ENCODE data around the gene SHC4.

SHC4 gene

DNA sequence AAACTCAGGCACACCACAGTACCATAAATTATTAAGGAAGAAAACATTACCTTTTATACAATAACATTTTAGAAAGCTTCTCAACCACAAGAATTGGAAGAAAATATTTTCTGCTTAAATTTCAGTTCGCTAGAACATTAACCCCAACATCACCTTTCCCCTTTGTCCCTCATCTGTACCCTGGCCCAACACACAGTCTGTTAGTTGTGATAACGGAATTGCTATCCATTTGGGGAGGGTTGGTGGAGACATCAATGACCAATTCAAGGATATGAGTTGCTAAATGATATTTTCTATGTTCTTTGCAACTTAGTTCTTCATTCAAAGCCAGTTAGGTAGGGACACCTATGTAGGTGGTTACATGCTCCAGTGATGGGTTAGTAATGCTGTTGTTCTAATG, 80.0 kb downstream of the SHC4 start:
- H3K27ac ChIP-seq, result no peak overlapping the region
- TF ChIP-seq ZFX (IDR thresholded peaks at IDR 0.05), result no peak
- TF ChIP-seq, protein P1, sequence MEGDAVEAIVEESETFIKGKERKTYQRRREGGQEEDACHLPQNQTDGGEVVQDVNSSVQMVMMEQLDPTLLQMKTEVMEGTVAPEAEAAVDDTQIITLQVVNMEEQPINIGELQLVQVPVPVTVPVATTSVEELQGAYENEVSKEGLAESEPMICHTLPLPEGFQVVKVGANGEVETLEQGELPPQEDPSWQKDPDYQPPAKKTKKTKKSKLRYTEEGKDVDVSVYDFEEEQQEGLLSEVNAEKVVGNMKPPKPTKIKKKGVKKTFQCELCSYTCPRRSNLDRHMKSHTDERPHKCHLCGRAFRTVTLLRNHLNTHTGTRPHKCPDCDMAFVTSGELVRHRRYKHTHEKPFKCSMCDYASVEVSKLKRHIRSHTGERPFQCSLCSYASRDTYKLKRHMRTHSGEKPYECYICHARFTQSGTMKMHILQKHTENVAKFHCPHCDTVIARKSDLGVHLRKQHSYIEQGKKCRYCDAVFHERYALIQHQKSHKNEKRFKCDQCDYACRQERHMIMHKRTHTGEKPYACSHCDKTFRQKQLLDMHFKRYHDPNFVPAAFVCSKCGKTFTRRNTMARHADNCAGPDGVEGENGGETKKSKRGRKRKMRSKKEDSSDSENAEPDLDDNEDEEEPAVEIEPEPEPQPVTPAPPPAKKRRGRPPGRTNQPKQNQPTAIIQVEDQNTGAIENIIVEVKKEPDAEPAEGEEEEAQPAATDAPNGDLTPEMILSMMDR (conservative IDR thresholded peaks at IDR 0.05), result no peak

DNA sequence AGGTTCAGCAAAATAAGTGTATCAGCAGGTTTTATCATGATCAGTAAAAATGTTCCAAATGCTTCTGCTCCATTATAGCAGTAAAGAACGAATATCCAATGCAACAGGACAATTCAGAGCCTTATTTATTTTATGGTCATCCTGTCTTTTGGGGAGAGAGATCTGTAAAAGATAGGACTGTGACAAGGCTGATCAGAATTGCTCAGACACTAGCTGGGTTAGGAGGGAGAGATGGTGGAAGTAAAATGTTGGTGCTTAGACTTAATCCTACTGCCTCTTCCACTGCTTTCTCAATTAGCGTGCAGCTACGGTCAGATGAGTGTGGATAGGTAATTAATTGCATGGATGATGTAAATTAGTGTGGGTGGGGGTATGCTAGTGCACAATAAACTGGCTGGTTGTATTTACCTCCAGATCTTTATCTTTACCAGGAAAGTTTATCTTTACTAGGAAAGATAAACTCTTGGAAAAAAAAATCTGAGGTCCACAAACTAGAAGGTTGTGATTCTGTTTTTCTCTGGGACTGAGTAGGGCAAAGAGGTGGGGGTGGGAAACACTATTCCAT, 83.6 kb downstream of the SHC4 start:
- H3K27ac ChIP-seq, result peak overlapping the region; percentile 57; the same call in 1 of the 2 replicates
- TF ChIP-seq, protein P1 (conservative IDR thresholded peaks at IDR 0.05), result no peak
- no peak for TF ChIP-seq ZFX (IDR thresholded peaks at IDR 0.05)

DNA sequence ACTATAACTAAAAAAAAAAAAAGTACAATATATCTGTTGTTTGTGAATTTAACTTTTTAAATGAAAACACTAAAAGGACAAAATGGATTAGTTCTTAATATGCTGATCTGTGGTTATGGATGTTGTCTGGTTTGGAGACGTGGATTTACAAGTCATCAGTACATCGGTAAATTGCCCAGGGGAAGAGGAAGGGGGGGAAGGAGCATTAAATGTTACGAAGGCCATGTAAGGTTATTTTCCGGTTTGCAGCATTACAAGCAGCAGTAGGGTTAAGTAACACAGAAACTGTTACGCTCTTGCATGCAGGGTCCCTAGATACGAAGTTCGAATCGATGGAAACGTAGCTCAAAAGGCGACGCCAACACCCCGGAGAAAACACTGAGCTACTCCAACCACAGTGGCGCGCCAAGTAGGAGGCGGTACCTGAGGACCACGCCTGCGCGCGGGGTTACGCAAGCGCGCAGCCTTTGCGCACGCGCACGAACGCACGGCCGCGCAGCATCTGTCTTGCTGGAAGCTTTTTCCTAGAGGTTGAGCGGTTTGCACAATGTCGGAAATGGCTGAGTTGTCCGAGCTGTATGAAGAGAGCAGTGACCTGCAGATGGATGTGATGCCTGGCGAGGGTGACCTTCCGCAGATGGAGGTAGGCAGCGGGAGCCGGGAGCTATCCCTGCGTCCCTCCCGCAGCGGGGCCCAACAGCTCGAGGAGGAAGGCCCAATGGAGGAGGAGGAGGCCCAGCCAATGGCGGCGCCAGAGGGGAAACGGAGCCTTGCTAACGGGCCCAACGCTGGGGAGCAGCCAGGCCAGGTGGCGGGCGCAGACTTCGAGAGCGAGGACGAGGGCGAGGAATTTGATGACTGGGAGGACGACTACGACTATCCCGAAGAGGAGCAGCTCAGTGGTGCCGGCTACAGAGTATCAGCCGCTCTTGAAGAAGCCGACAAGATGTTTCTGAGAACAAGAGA, 85.8 kb downstream of the SHC4 start, which contains the start of gene EID1:
TSS of gene EID1 (plus strand) at position 505 of the 966 bp plus-strand sequence. CDS start at position 548, 43 bp downstream.
- TF ChIP-seq, protein P1 (conservative IDR thresholded peaks at IDR 0.05), result no peak
- peak; percentile 96 for TF ChIP-seq ZFX (IDR thresholded peaks at IDR 0.05)
- H3K27ac ChIP-seq, result peak within 1 kb of the TSS; percentile 90

DNA sequence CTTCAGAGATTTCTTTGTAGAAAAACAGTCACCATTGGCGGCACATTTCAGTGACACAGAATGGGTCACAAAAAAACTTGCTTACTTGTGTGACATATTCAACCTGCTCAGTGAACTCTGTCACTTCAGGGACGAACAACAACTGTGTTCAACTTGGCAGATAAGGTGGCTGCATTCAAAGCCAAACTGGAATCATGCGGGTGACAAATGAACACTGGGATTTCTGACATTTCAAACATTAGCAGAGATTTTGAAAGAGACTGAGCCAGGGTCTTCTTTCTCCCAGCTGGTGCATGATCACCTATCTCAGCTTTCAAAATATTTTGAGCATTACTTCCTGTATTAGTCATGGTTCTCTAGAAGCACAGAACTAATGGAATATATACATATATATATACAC, 87.7 kb downstream of the SHC4 start:
- no peak overlapping the region for H3K27ac ChIP-seq
- TF ChIP-seq, protein P1 (conservative IDR thresholded peaks at IDR 0.05), result no peak
- no peak for TF ChIP-seq ZFX (IDR thresholded peaks at IDR 0.05)

DNA sequence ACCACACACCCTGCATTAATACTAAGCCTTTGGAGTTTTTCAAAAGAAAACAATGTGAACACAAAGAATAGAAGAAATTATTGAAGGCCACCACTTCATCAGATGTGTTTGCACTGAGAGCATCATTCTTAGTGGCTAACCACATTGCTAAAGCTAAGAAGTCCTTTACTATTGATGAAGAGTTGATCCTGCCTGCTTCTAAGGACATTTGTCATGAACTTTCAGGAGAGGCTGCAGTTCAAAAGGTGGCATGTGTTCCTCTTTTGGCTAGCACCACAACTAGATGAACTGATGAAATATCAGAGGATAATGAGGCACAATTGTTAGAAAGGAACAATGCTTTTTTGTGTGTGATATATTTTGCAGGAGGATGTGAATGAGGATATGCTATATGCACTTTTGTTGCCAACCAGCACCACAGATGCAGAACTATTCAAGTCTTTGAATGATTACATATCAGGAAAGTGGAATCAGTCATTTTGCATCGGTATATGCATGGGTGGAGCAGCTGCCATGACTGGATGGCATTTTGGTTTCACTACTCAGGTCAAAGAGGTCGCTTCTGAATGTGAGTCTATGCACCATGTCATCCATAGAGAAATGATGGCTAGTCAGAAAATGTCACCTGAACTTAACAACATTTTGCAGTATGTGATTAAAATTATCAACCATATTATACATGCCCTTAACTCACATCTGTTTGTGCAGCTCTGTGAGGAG, 88.3 kb downstream of the SHC4 start:
- no peak for TF ChIP-seq ZFX (IDR thresholded peaks at IDR 0.05)
- TF ChIP-seq, protein P1 (conservative IDR thresholded peaks at IDR 0.05), result no peak
- H3K27ac ChIP-seq, result no peak overlapping the region

DNA sequence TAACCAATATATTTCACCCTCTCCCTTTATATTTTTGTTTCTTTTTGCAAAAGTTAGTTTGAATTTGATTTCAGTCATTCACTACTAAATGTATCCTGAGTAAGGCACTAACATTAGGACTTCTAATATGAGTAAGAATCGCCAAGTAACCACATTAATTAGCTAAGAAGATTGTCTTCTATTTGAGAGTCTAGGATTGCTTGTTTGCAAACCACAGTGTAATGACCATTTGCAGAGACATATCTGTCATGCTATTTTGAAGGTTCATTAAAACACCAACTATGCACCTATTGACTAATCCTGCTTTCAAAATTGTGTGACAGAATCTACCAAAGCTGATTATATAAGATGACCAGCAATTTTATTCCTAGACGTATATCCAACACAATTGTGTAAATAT, 91.1 kb downstream of the SHC4 start:
- no peak for TF ChIP-seq ZFX (IDR thresholded peaks at IDR 0.05)
- TF ChIP-seq, protein P1 (conservative IDR thresholded peaks at IDR 0.05), result no peak

More for the DNA sequence above, 91.1 kb downstream of the SHC4 start:
- no peak overlapping the region for H3K27ac ChIP-seq

Data from C4-2B (cell line).